Lower leg skin (tissue), 4 donors: ENCODE measurements around the gene TNFSF4. TPM values are rescaled to one million over a fixed set of nuclear protein-coding genes. Genes with fewer than 3 reads are reported as not detected.

Experiments
- DNase-seq, 2 donors: peaks; one replicate each; pipeline ENCODE4 v3.0.0-alpha.2; 2019; ENCODE audit warnings: low spot score in 2 of 2
- H3K4me3 ChIP-seq: fragments of 200-600 bp; sonication (generic); 2 replicates; pipeline ENCODE4 v1.5.1; 2017; ENCODE audit warnings: mild to moderate bottlenecking, low read depth; ENCODE audit not compliant: poor library complexity, severe bottlenecking
- CTCF ChIP-seq, 3 donors: fragments of 450-650 bp; IDR thresholded peaks; one replicate each; pipeline ENCODE4 v1.5.1; 2016; ENCODE audit warnings: antibody characterized with exemption in 3 of 3, mild to moderate bottlenecking in 3 of 3, moderate library complexity in 2 of 3
- POLR2A ChIP-seq, 2 donors: fragments of 450-650 bp; IDR thresholded peaks; one replicate each; pipeline ENCODE4 v1.6.1; 2016 to 2017; ENCODE audit warnings: antibody characterized with exemption in 2 of 2, mild to moderate bottlenecking in 1 of 2, moderate library complexity in 1 of 2
- WGBS, 2 donors: methylation state at CpG; one replicate each; pipeline ENCODE4 v1.1.5; 2018; 5-methylcytosine and 5-hydroxymethylcytosine counted together
- intact Hi-C: fragments of 100-400 bp; cut with DNase I; formaldehyde crosslinking; loops from one replicate; pipeline ENCODE4 v1.15.0; 2023; ENCODE audit warnings: low total_unique reads
- total RNA-seq, 4 donors: library from RNA; depleted of rRNA; stranded (reverse); fragments of >200 nt; gene quantifications; one replicate each; pipeline ENCODE4 v1.1.0, GENCODE V29; 2016

Gene TNFSF4
- total RNA-seq, 4 donors from 2014 or later, result 0.08 to 0.89 (median 0.32) TPM

- 73 to 74% methylated on average over 2 of the region's 2 CpGs for WGBS, 2 donors
- no peak overlapping the region for H3K4me3 ChIP-seq
- intact Hi-C loops, result no loop called here
- DNase-seq, result no peak
- TF ChIP-seq POLR2A (IDR thresholded peaks at IDR 0.05) (no peak), CTCF (IDR thresholded peaks at IDR 0.05) (no peak)
These were observed 13.5 kb downstream of the TNFSF4 start for GRCh38 chr1:173193639-173194038.

- intact Hi-C loops, result no loop called here
- TF ChIP-seq CTCF (IDR thresholded peaks at IDR 0.05), result no peak
- TF ChIP-seq POLR2A (IDR thresholded peaks at IDR 0.05), result no peak
- DNase-seq, result no peak
- WGBS, 2 donors, result 19% methylated on average over 2 of the region's 2 CpGs
- no peak overlapping the region for H3K4me3 ChIP-seq
These were observed 16.0 kb downstream of the TNFSF4 start for GRCh38 chr1:173191011-173191705.

- TF ChIP-seq POLR2A (IDR thresholded peaks at IDR 0.05), result no peak
- H3K4me3 ChIP-seq, result no peak overlapping the region
- WGBS, 2 donors, result 11 to 15% methylated on average over 10 of the region's 10 CpGs
- DNase-seq, result peak; percentile 88 to 95
- intact Hi-C loops, result no loop called here
These were observed 16.8 kb downstream of the TNFSF4 start for GRCh38 chr1:173190101-173190936.

GRCh38 chr1:173187671-173188237 is 19.4 kb downstream of the TNFSF4 start:
- 78 to 79% methylated on average over 3 of the region's 3 CpGs for WGBS, 2 donors
- intact Hi-C loops, result no loop called here
- DNase-seq, result no peak
- TF ChIP-seq CTCF (IDR thresholded peaks at IDR 0.05), result no peak
- no peak for TF ChIP-seq POLR2A (IDR thresholded peaks at IDR 0.05)
- no peak overlapping the region for H3K4me3 ChIP-seq

- no peak for DNase-seq
- 69 to 78% methylated on average over 4 of the region's 4 CpGs for WGBS, 2 donors
- H3K4me3 ChIP-seq, result no peak overlapping the region
- intact Hi-C loops, result no loop called here
- no peak for TF ChIP-seq POLR2A (IDR thresholded peaks at IDR 0.05)
- no peak for TF ChIP-seq CTCF (IDR thresholded peaks at IDR 0.05)
These were observed 25.3 kb downstream of the TNFSF4 start for GRCh38 chr1:173181791-173182190.

- TF ChIP-seq POLR2A (IDR thresholded peaks at IDR 0.05), result no peak
- TF ChIP-seq CTCF (IDR thresholded peaks at IDR 0.05), result no peak
- no peak for DNase-seq
- intact Hi-C loops, result no loop called here
- 68 to 69% methylated on average over 3 of the region's 3 CpGs for WGBS, 2 donors
- H3K4me3 ChIP-seq, result no peak overlapping the region
These were observed 30.9 kb downstream of the TNFSF4 start for GRCh38 chr1:173176246-173176645.
